ENCODE measurements around the gene GCKR. TPM values are rescaled to one million over a fixed set of nuclear protein-coding genes. Genes with fewer than 3 reads are reported as not detected.
A peak's percentile ranks its signal among the peaks of the same experiment; 100 is the strongest.

The GCKR gene
- total RNA-seq, 1 experiment from 2014 or later: not detected

GRCh38 chr2:27489498-27490397 is 6.9 kb upstream of the GCKR start, which contains the start of gene IFT172:
IFT172 (minus strand) TSS chr2:27489743; CDS start chr2:27489653, 90 bp downstream.
- CTCF ChIA-PET: interaction anchor here (0.6 kb wide), 1 partner anchor 239 kb away, joined by 3 read pairs; no protein-coding TSS in a partner anchor
- intact Hi-C loops (cut with micrococcal nuclease; ENCODE audit: unreplicated experiment): loop anchor here (2.0 kb wide), 2 partner anchors 61 to 81 kb away; partner anchors contain the start of genes NRBP1 and PPM1G
- no peak for TF ChIP-seq EZH2 (IDR thresholded peaks at IDR 0.05; ENCODE audit: borderline replicate concordance, low read depth, low read length, poor library complexity, severe bottlenecking)
- TF ChIP-seq CTCF (conservative IDR thresholded peaks at IDR 0.05; ENCODE audit: low read depth, low read length): no peak
- no peaks in the 10 kb centered on the region for H3K36me3 ChIP-seq (ENCODE audit: insufficient read depth, low read length, poor library complexity, severe bottlenecking)
- H3K9me3 ChIP-seq (ENCODE audit: low read depth, low read length, poor library complexity, severe bottlenecking): no peaks in the 10 kb centered on the region
- POLR2A ChIA-PET (ENCODE audit: low non-redundant PET): interaction anchor here (0.7 kb wide), 1 partner anchor 114 kb away, joined by 3 read pairs; no protein-coding TSS in a partner anchor
- peak within 1 kb of the TSS; percentile 75 for H3K4me3 ChIP-seq (ENCODE audit: low read depth, low read length, poor library complexity, severe bottlenecking)
- no TSS peak for BruUV-seq (replicated peaks)
- no peaks in the 10 kb centered on the region for H3K4me1 ChIP-seq (ENCODE audit: insufficient read depth, low read length, poor library complexity, severe bottlenecking)
- DNase-seq (ENCODE audit: low spot score): peak; percentile 100
- peak within 1 kb of the TSS; percentile 60 for H3K27ac ChIP-seq (ENCODE audit: low read depth, low read length, poor library complexity, severe bottlenecking)
- H3K27me3 ChIP-seq (replicated peaks; ENCODE audit: insufficient read depth, low read depth, low read length, poor library complexity): no peaks in the 10 kb centered on the region

- H3K4me3 ChIP-seq (ENCODE audit: low read depth, low read length, poor library complexity, severe bottlenecking): no peak overlapping the region
- no peak for DNase-seq (ENCODE audit: low spot score)
- H3K27ac ChIP-seq (ENCODE audit: low read depth, low read length, poor library complexity, severe bottlenecking): no peak overlapping the region
- H3K36me3 ChIP-seq (ENCODE audit: insufficient read depth, low read length, poor library complexity, severe bottlenecking): no peaks in the 10 kb centered on the region
- no peaks in the 10 kb centered on the region for H3K4me1 ChIP-seq (ENCODE audit: insufficient read depth, low read length, poor library complexity, severe bottlenecking)
- H3K27me3 ChIP-seq (replicated peaks; ENCODE audit: insufficient read depth, low read depth, low read length, poor library complexity): peaks cover 24% of the 10 kb centered on the region
- intact Hi-C loops (cut with micrococcal nuclease; ENCODE audit: unreplicated experiment): no loop called here
- H3K9me3 ChIP-seq (ENCODE audit: low read depth, low read length, poor library complexity, severe bottlenecking): no peaks in the 10 kb centered on the region
- no TSS peak for BruUV-seq (replicated peaks)
- CTCF ChIA-PET: no interaction called here
- POLR2A ChIA-PET (ENCODE audit: low non-redundant PET): interaction anchor here (0.7 kb wide), 1 partner anchor 228 kb away, joined by 11 read pairs; no protein-coding TSS in a partner anchor
- no peak for TF ChIP-seq CTCF (conservative IDR thresholded peaks at IDR 0.05; ENCODE audit: low read depth, low read length)
- no peak for TF ChIP-seq EZH2 (IDR thresholded peaks at IDR 0.05; ENCODE audit: borderline replicate concordance, low read depth, low read length, poor library complexity, severe bottlenecking)
Observed at GRCh38 chr2:27492557-27492956, 4.1 kb upstream of the GCKR start.

DNA sequence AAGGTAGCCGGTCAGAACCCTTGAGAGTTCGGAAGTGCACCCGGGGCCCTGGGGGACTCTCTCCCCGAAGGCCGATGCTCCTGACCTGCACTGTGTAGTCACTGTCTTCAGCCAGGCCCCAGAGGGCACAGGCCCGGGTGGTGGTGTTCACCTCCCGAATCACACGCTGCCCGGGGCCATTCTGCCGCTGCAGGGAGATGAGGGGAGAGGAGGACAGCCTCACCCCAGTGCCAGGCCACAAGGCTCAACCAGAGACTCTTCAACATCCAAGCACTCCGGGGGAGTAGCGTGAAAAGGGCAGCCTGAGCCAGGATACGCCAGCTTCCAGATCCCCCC is 2.7 kb upstream of the GCKR start:
- H3K9me3 ChIP-seq (ENCODE audit: low read depth, low read length, poor library complexity, severe bottlenecking): no peaks in the 10 kb centered on the region
- TF ChIP-seq EZH2 (IDR thresholded peaks at IDR 0.05; ENCODE audit: borderline replicate concordance, low read depth, low read length, poor library complexity, severe bottlenecking): no peak
- no peak for TF ChIP-seq CTCF (conservative IDR thresholded peaks at IDR 0.05; ENCODE audit: low read depth, low read length)
- H3K27me3 ChIP-seq (replicated peaks; ENCODE audit: insufficient read depth, low read depth, low read length, poor library complexity): peaks cover 35% of the 10 kb centered on the region
- BruUV-seq (replicated peaks): no TSS peak
- CTCF ChIA-PET: no interaction called here
- H3K36me3 ChIP-seq (ENCODE audit: insufficient read depth, low read length, poor library complexity, severe bottlenecking): no peaks in the 10 kb centered on the region
- POLR2A ChIA-PET (ENCODE audit: low non-redundant PET): no interaction called here
- no peak for DNase-seq (ENCODE audit: low spot score)
- intact Hi-C loops (cut with micrococcal nuclease; ENCODE audit: unreplicated experiment): no loop called here
- H3K4me1 ChIP-seq (ENCODE audit: insufficient read depth, low read length, poor library complexity, severe bottlenecking): no peaks in the 10 kb centered on the region
- no peak overlapping the region for H3K27ac ChIP-seq (ENCODE audit: low read depth, low read length, poor library complexity, severe bottlenecking)
- H3K4me3 ChIP-seq (ENCODE audit: low read depth, low read length, poor library complexity, severe bottlenecking): no peak overlapping the region

All from A673 (cell line).